ENCODE results near the gene CGN. TPM values are rescaled to one million over a fixed set of nuclear protein-coding genes. Genes with fewer than 3 reads are reported as not detected.

CGN gene
- total RNA-seq, 1 donor: 1.7 TPM

- Histone ChIP-seq H3K9me3 (ENCODE audit: low read depth, low read length) (no peaks in the 10 kb centered on the region), H3K4me3 (ENCODE audit: low read length) (no peak overlapping the region), H3K4me1 (ENCODE audit: insufficient read depth, low read length) (no peaks in the 10 kb centered on the region), H3K27me3 (ENCODE audit: insufficient read depth, low read length) (no peaks in the 10 kb centered on the region)
Observed at GRCh38 chr1:151492120-151492519, 19.1 kb upstream of the CGN start.

- H3K27me3 ChIP-seq (ENCODE audit: insufficient read depth, low read length): no peaks in the 10 kb centered on the region
- H3K4me1 ChIP-seq (ENCODE audit: insufficient read depth, low read length): no peaks in the 10 kb centered on the region
- H3K4me3 ChIP-seq (ENCODE audit: low read length): no peak overlapping the region
- H3K9me3 ChIP-seq (ENCODE audit: low read depth, low read length): no peaks in the 10 kb centered on the region
Observed at GRCh38 chr1:151493042-151493441, 18.1 kb upstream of the CGN start.

- no peaks in the 10 kb centered on the region for H3K9me3 ChIP-seq (ENCODE audit: low read depth, low read length)
- H3K4me3 ChIP-seq (ENCODE audit: low read length): no peak overlapping the region
- H3K27me3 ChIP-seq (ENCODE audit: insufficient read depth, low read length): no peaks in the 10 kb centered on the region
- H3K4me1 ChIP-seq (ENCODE audit: insufficient read depth, low read length): no peaks in the 10 kb centered on the region
Observed at GRCh38 chr1:151494741-151495281, 16.4 kb upstream of the CGN start.

GRCh38 chr1:151495316-151495715, 15.9 kb upstream of the CGN start:
- no peaks in the 10 kb centered on the region for H3K4me1 ChIP-seq (ENCODE audit: insufficient read depth, low read length)
- no peaks in the 10 kb centered on the region for H3K27me3 ChIP-seq (ENCODE audit: insufficient read depth, low read length)
- no peak overlapping the region for H3K4me3 ChIP-seq (ENCODE audit: low read length)
- H3K9me3 ChIP-seq (ENCODE audit: low read depth, low read length): no peaks in the 10 kb centered on the region

GRCh38 chr1:151499365-151499764, 11.8 kb upstream of the CGN start:
- Histone ChIP-seq H3K4me1 (ENCODE audit: insufficient read depth, low read length) (no peaks in the 10 kb centered on the region), H3K9me3 (ENCODE audit: low read depth, low read length) (no peaks in the 10 kb centered on the region), H3K4me3 (ENCODE audit: low read length) (no peak overlapping the region), H3K27me3 (ENCODE audit: insufficient read depth, low read length) (no peaks in the 10 kb centered on the region)

- no peaks in the 10 kb centered on the region for H3K9me3 ChIP-seq (ENCODE audit: low read depth, low read length)
- no peak overlapping the region for H3K4me3 ChIP-seq (ENCODE audit: low read length)
- no peaks in the 10 kb centered on the region for H3K4me1 ChIP-seq (ENCODE audit: insufficient read depth, low read length)
- no peaks in the 10 kb centered on the region for H3K27me3 ChIP-seq (ENCODE audit: insufficient read depth, low read length)
Observed at GRCh38 chr1:151499930-151500329, 11.3 kb upstream of the CGN start.

GRCh38 chr1:151501474-151501873, 9.7 kb upstream of the CGN start:
- Histone ChIP-seq H3K4me1 (ENCODE audit: insufficient read depth, low read length) (no peaks in the 10 kb centered on the region), H3K9me3 (ENCODE audit: low read depth, low read length) (no peaks in the 10 kb centered on the region), H3K27me3 (ENCODE audit: insufficient read depth, low read length) (no peaks in the 10 kb centered on the region), H3K4me3 (ENCODE audit: low read length) (no peak overlapping the region)

GRCh38 chr1:151502035-151502700, 9.0 kb upstream of the CGN start:
- H3K9me3 ChIP-seq (ENCODE audit: low read depth, low read length): no peaks in the 10 kb centered on the region
- H3K4me3 ChIP-seq (ENCODE audit: low read length): no peak overlapping the region
- H3K4me1 ChIP-seq (ENCODE audit: insufficient read depth, low read length): no peaks in the 10 kb centered on the region
- H3K27me3 ChIP-seq (ENCODE audit: insufficient read depth, low read length): no peaks in the 10 kb centered on the region

- H3K27me3 ChIP-seq (ENCODE audit: insufficient read depth, low read length): no peaks in the 10 kb centered on the region
- H3K4me1 ChIP-seq (ENCODE audit: insufficient read depth, low read length): no peaks in the 10 kb centered on the region
- no peak overlapping the region for H3K4me3 ChIP-seq (ENCODE audit: low read length)
- no peaks in the 10 kb centered on the region for H3K9me3 ChIP-seq (ENCODE audit: low read depth, low read length)
Observed at GRCh38 chr1:151502859-151503780, 8.1 kb upstream of the CGN start.

GRCh38 chr1:151504252-151504651, 6.9 kb upstream of the CGN start:
- Histone ChIP-seq H3K4me1 (ENCODE audit: insufficient read depth, low read length) (no peaks in the 10 kb centered on the region), H3K4me3 (ENCODE audit: low read length) (no peak overlapping the region), H3K27me3 (ENCODE audit: insufficient read depth, low read length) (no peaks in the 10 kb centered on the region), H3K9me3 (ENCODE audit: low read depth, low read length) (no peaks in the 10 kb centered on the region)

- Histone ChIP-seq H3K4me3 (ENCODE audit: low read length) (no peak overlapping the region), H3K27me3 (ENCODE audit: insufficient read depth, low read length) (peaks cover 2% of the 10 kb centered on the region), H3K4me1 (ENCODE audit: insufficient read depth, low read length) (no peaks in the 10 kb centered on the region), H3K9me3 (ENCODE audit: low read depth, low read length) (no peaks in the 10 kb centered on the region)
Observed at GRCh38 chr1:151504759-151505158, 6.4 kb upstream of the CGN start.

GRCh38 chr1:151508833-151509232, 2.4 kb upstream of the CGN start:
- peaks cover 26% of the 10 kb centered on the region for H3K4me1 ChIP-seq (ENCODE audit: insufficient read depth, low read length)
- H3K4me3 ChIP-seq (ENCODE audit: low read length): no peak overlapping the region
- H3K9me3 ChIP-seq (ENCODE audit: low read depth, low read length): no peaks in the 10 kb centered on the region
- peaks cover 17% of the 10 kb centered on the region for H3K27me3 ChIP-seq (ENCODE audit: insufficient read depth, low read length)

GRCh38 chr1:151509350-151510019, 1.7 kb upstream of the CGN start:
- peaks cover 17% of the 10 kb centered on the region for H3K27me3 ChIP-seq (ENCODE audit: insufficient read depth, low read length)
- H3K9me3 ChIP-seq (ENCODE audit: low read depth, low read length): no peaks in the 10 kb centered on the region
- peaks cover 26% of the 10 kb centered on the region for H3K4me1 ChIP-seq (ENCODE audit: insufficient read depth, low read length)
- no peak overlapping the region for H3K4me3 ChIP-seq (ENCODE audit: low read length)

GRCh38 chr1:151510020-151510405, 1.2 kb upstream of the CGN start:
- peaks cover 17% of the 10 kb centered on the region for H3K27me3 ChIP-seq (ENCODE audit: insufficient read depth, low read length)
- H3K4me3 ChIP-seq (ENCODE audit: low read length): no peak overlapping the region
- H3K4me1 ChIP-seq (ENCODE audit: insufficient read depth, low read length): peaks cover 26% of the 10 kb centered on the region
- H3K9me3 ChIP-seq (ENCODE audit: low read depth, low read length): no peaks in the 10 kb centered on the region

- peaks cover 26% of the 10 kb centered on the region for H3K4me1 ChIP-seq (ENCODE audit: insufficient read depth, low read length)
- H3K9me3 ChIP-seq (ENCODE audit: low read depth, low read length): no peaks in the 10 kb centered on the region
- H3K4me3 ChIP-seq (ENCODE audit: low read length): peak overlapping the region; percentile 51
- peaks cover 17% of the 10 kb centered on the region for H3K27me3 ChIP-seq (ENCODE audit: insufficient read depth, low read length)
Observed at GRCh38 chr1:151510614-151510956, 602 bp upstream of the CGN start.

Data from mononuclear cell (primary cell).